GM18873 (cell line): ENCODE results near the gene UBE2E1.

Experiments used
- ATAC-seq: cut with Tn5 transposase; IDR thresholded peaks from one replicate; pipeline ENCODE4 v1.9.1; 2021; ENCODE audit warnings: mild to moderate bottlenecking, moderate library complexity, moderate number of reproducible peaks; ENCODE audit not compliant: unreplicated experiment, low FRiP score

The UBE2E1 gene

DNA sequence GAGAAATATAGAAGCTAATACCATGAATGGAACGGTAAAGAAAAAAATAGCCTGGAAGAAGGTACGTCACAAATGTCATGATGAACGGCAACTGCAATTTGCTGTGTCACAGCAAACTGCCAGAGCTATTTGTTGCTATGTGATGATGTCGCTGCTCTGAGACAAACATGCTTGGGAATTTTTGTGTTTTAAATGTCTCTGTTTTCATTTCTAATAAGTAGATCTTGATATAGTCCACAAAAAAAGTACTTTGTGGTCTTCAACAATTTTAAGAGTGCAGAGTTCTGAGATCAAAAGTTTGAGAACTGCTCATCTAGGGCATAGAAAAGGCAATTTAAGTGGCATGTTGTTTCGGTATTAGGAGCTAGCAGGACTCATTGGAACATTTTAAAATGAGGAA lies 135.0 kb downstream of the UBE2E1 start:
- no peak for ATAC-seq
